Stomach (tissue), 9 donors: ENCODE data around the gene POLA1. TPM values are rescaled to one million over a fixed set of nuclear protein-coding genes. Genes with fewer than 3 reads are reported as not detected.

Experiments used
- DNase-seq, 2 donors: peaks; one replicate each; pipeline versions ENCODE4 v3.0.0 to v3.0.0-alpha.2; 2013 to 2019
- H3K27ac ChIP-seq, 5 donors: fragments of 200-600 bp in 4 of 5; sonication (generic) in 4 of 5; one replicate each; pipeline ENCODE4 v1.5.1; 2013 to 2019; ENCODE audit warnings: mild to moderate bottlenecking in 1 of 5, moderate library complexity in 1 of 5
- H3K27me3 ChIP-seq, 3 donors: fragments of 200-600 bp; sonication (generic); one replicate each; pipeline ENCODE4 v1.5.1; 2017 to 2019; ENCODE audit warnings: mixed run types in 1 of 3
- H3K36me3 ChIP-seq, 4 donors: fragments of 200-600 bp; sonication (generic); 1 replicate in 3 of 4; 2 replicates in 1 of 4; pipeline ENCODE4 v1.5.1; 2016 to 2019
- H3K4me1 ChIP-seq, 4 donors: fragments of 200-600 bp; sonication (generic); one replicate each; pipeline ENCODE4 v1.5.1; 2016 to 2019
- H3K4me3 ChIP-seq, 4 donors: fragments of 200-600 bp; sonication (generic) in 3 of 4; one replicate each; pipeline ENCODE4 v1.5.1; 2016 to 2019; ENCODE audit warnings: mild to moderate bottlenecking in 1 of 4
- H3K9me3 ChIP-seq, 4 donors: fragments of 200-600 bp; sonication (generic); one replicate each; pipeline ENCODE4 v1.5.1; 2016 to 2019
- CTCF ChIP-seq, 7 experiments: fragments of 450-650 bp in 4 of 7; fragments of 200-600 bp in 3 of 7; sonication (generic) in 3 of 7; IDR thresholded peaks; one replicate each; pipeline ENCODE4 v1.5.1; 2016 to 2019; ENCODE audit warnings: antibody characterized with exemption in 7 of 7, control low read depth in 2 of 7, mild to moderate bottlenecking in 1 of 7
- EP300 ChIP-seq: sonication (generic); formaldehyde crosslinking; IDR thresholded peaks from one replicate; pipeline ENCODE4 v1.6.1; 2017; ENCODE audit warnings: antibody characterized with exemption
- POLR2A ChIP-seq, 4 donors: fragments of 450-650 bp; IDR thresholded peaks; one replicate each; pipeline ENCODE4 v1.6.1; 2016; ENCODE audit warnings: antibody characterized with exemption in 4 of 4, control low read depth in 2 of 4, mild to moderate bottlenecking in 1 of 4, moderate library complexity in 1 of 4
- POLR2AphosphoS5 ChIP-seq, 3 donors: sonication (generic); formaldehyde crosslinking; IDR thresholded peaks; one replicate each; pipeline ENCODE4 v1.6.1; 2016; ENCODE audit warnings: antibody characterized with exemption in 3 of 3
- WGBS, 5 donors: extraction: QIAGEN DNeasy Blood & Tissue Kit in 3 of 5; methylation state at CpG; one replicate each; pipeline versions ENCODE4 v1.1.5 to v1.1.7; 2013 to 2018; 5-methylcytosine and 5-hydroxymethylcytosine counted together
- intact Hi-C: fragments of 100-400 bp; cut with DNase I; formaldehyde crosslinking; loops from one replicate; pipeline ENCODE4 v1.15.1; 2023; ENCODE audit warnings: low total_unique reads
- polyA plus RNA-seq, 3 donors: library from polyadenylated mRNA; stranded (reverse); fragments of 200-250 nt; gene quantifications; one replicate each; pipeline ENCODE4 v1.2.3, GENCODE V29; 2013
- total RNA-seq, 5 donors: library from RNA; depleted of rRNA; stranded (reverse); fragments of >200 nt; gene quantifications; one replicate each; pipeline versions ENCODE4 v1.1.0 to v1.2.3, GENCODE V29; 2014 to 2016
- donor health status: healthy with polysubstance abuse.
- donor health status: Bipolar disorder and iron deficiency.
- donor health status: healthy.

The POLA1 gene
- total and polyA plus RNA-seq, 8 donors, result 2.7 to 32.9 (median 8.9) TPM

DNA sequence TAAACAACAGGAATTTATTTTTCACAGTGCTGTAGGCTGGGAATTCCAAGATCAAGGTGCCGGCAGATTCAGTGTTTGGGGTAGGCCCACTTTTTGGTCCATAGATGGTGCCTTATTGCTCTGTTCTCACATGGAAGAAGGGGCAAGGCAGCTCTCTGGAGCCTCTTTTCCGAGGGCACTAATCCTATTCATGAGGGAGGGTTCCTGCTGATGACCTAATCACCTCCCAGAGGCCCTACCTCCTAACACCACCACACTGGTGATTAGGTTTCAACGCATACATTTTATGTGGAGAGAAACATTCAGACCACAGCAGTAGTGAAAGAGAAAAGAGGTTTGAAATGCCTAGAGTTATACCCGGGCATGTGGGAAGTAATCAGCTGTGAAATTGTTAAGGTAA, 1.4 kb upstream of the POLA1 start:
- intact Hi-C loops, result no loop called here

GRCh38 chrX:24694825-24695224, 1.1 kb downstream of the POLA1 start:
- intact Hi-C loops, result no loop called here
- H3K36me3 ChIP-seq, result peaks cover 0 to 5% (median 2%) of the 10 kb centered on the region in 4 donors
- TF ChIP-seq POLR2A (IDR thresholded peaks at IDR 0.05) (no peak), CTCF (IDR thresholded peaks at IDR 0.05) (no peak), EP300 (no peak), POLR2AphosphoS5 (IDR thresholded peaks at IDR 0.05) (no peak)
- H3K9me3 ChIP-seq, result no peaks in the 10 kb centered on the region
- no peak overlapping the region for H3K27ac ChIP-seq
- H3K27me3 ChIP-seq, result no peaks in the 10 kb centered on the region
- peaks cover 0 to 21% (median 8%) of the 10 kb centered on the region in 4 donors for H3K4me1 ChIP-seq
- H3K4me3 ChIP-seq, result peak overlapping the region in 2 of 4 donors; percentile 67 to 73
- DNase-seq, result no peak
- WGBS, 5 donors, result 14 to 48% (median 23%) methylated on average over 6 of the region's 6 CpGs

More for the DNA sequence above, 1.4 kb upstream of the POLA1 start:
- Histone ChIP-seq H3K27me3 (no peaks in the 10 kb centered on the region), H3K4me1 (peaks cover 0 to 21% (median 8%) of the 10 kb centered on the region in 4 donors), H3K9me3 (no peaks in the 10 kb centered on the region), H3K4me3 (no peak overlapping the region), H3K36me3 (no peaks in the 10 kb centered on the region), H3K27ac (no peak overlapping the region)
- TF ChIP-seq POLR2AphosphoS5 (IDR thresholded peaks at IDR 0.05) (no peak), EP300 (no peak), POLR2A (IDR thresholded peaks at IDR 0.05) (no peak), CTCF (IDR thresholded peaks at IDR 0.05) (no peak)
- no peak for DNase-seq
- 64 to 74% (median 71%) methylated on average over 4 of the region's 4 CpGs for WGBS, 5 donors

DNA sequence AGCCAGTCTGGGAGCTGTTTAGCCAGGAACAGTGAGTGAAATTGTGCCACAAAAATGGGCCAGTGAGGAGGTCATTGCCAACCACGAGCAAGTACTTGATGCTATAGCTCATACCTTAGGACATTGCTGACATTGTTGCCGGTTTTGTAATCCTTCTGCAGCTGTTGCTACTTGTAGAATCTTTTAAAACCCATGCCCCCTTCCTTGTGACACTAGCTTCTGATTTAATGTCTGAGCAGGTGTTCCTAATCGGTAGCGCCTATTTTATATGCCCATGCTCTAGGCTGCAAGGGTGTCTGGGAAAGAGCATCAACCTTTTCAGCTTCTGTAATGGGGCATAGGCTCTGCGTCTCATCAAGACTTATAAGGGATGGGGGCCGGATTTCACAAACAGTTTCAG, 2.6 kb downstream of the POLA1 start:
- peaks cover 0 to 18% (median 12%) of the 10 kb centered on the region in 4 donors for H3K36me3 ChIP-seq
- WGBS, 5 donors, result 71 to 84% (median 73%) methylated on average over 6 of the region's 6 CpGs
- intact Hi-C loops, result no loop called here
- H3K9me3 ChIP-seq, result no peaks in the 10 kb centered on the region
- DNase-seq, result no peak
- H3K27ac ChIP-seq, result no peak overlapping the region
- H3K27me3 ChIP-seq, result no peaks in the 10 kb centered on the region
- peaks cover 0 to 21% (median 8%) of the 10 kb centered on the region in 4 donors for H3K4me1 ChIP-seq
- no peak for TF ChIP-seq CTCF (IDR thresholded peaks at IDR 0.05)
- H3K4me3 ChIP-seq, result no peak overlapping the region

GRCh38 chrX:24702362-24703184, 8.9 kb downstream of the POLA1 start:
- intact Hi-C loops, result no loop called here
- H3K4me1 ChIP-seq, result no peaks in the 10 kb centered on the region
- H3K36me3 ChIP-seq, result peaks cover 0 to 59% (median 45%) of the 10 kb centered on the region in 4 donors
- no peak for DNase-seq
- no peak overlapping the region for H3K4me3 ChIP-seq
- 84 to 93% (median 91%) methylated on average over 3 of the region's 3 CpGs for WGBS, 5 donors
- H3K27ac ChIP-seq, result no peak overlapping the region
- no peak for TF ChIP-seq CTCF (IDR thresholded peaks at IDR 0.05)
- TF ChIP-seq POLR2A (IDR thresholded peaks at IDR 0.05), result no peak
- no peaks in the 10 kb centered on the region for H3K27me3 ChIP-seq
- no peaks in the 10 kb centered on the region for H3K9me3 ChIP-seq
